Medulla oblongata (tissue), 1 donor: ENCODE measurements around the gene SLC6A8.
"Not testable (repeated sequence)": the region's sequence is repeated elsewhere in the genome, so short reads cannot be mapped to it uniquely, and the experiment has no call there.

Experiments used
- DNase-seq: peaks from one replicate; pipeline ENCODE4 v3.0.0-alpha.2; 2015; ENCODE audit errors: extremely low spot score

Gene SLC6A8

GRCh38 chrX:153672531-153673427, 14.9 kb upstream of the SLC6A8 start:
- no peak for DNase-seq

- no peak for DNase-seq
Observed at GRCh38 chrX:153673428-153674218, 14.1 kb upstream of the SLC6A8 start, which contains the start of gene PNCK. Gene PNCK (minus strand): TSS chrX:153673813. CDS start chrX:153673076, 737 bp downstream.

GRCh38 chrX:153674219-153674851, 13.4 kb upstream of the SLC6A8 start:
- DNase-seq: no peak

- no peak for DNase-seq
Observed at GRCh38 chrX:153681175-153681574, 6.6 kb upstream of the SLC6A8 start.

GRCh38 chrX:153683486-153683885, 4.2 kb upstream of the SLC6A8 start:
- not testable (repeated sequence) for DNase-seq

GRCh38 chrX:153684467-153685155, 3.1 kb upstream of the SLC6A8 start:
- DNase-seq: no peak

GRCh38 chrX:153685156-153685536, 2.6 kb upstream of the SLC6A8 start:
- DNase-seq: no peak

- no peak for DNase-seq
Observed at GRCh38 chrX:153685751-153686696, 1.7 kb upstream of the SLC6A8 start.

GRCh38 chrX:153686711-153687110, 1.0 kb upstream of the SLC6A8 start:
- no peak for DNase-seq

GRCh38 chrX:153688071-153688470, 345 bp downstream of the SLC6A8 start:
- DNase-seq: no peak

- DNase-seq: no peak
Observed at GRCh38 chrX:153688506-153688905, 780 bp downstream of the SLC6A8 start.

GRCh38 chrX:153688911-153689590, 1.3 kb downstream of the SLC6A8 start:
- DNase-seq: peak; percentile 67

- DNase-seq: no peak
Observed at GRCh38 chrX:153689654-153690465, 2.1 kb downstream of the SLC6A8 start.

GRCh38 chrX:153690466-153690865, 2.7 kb downstream of the SLC6A8 start:
- DNase-seq: no peak

GRCh38 chrX:153691032-153691827, 3.5 kb downstream of the SLC6A8 start:
- not testable (repeated sequence) for DNase-seq

GRCh38 chrX:153692003-153692402, 4.3 kb downstream of the SLC6A8 start:
- DNase-seq: no peak

- no peak for DNase-seq
Observed at GRCh38 chrX:153692611-153693156, 5.0 kb downstream of the SLC6A8 start.
